GM23338 (cell line): ENCODE results near the gene CDC45.
"Not testable (repeated sequence)": the region's sequence is repeated elsewhere in the genome, so short reads cannot be mapped to it uniquely, and the experiment has no call there.

ENCODE experiments used
- EZH2 ChIP-seq: fragments of 200-600 bp; sonication (generic); IDR thresholded peaks from one replicate; pipeline ENCODE4 v1.8.0; 2017; ENCODE audit warnings: antibody characterized with exemption, mild to moderate bottlenecking, low read depth; ENCODE audit not compliant: unreplicated experiment
- EZH2phosphoT487 ChIP-seq: fragments of 200-600 bp; sonication (generic); IDR thresholded peaks from one replicate; pipeline ENCODE4 v1.8.1; 2018; ENCODE audit warnings: antibody characterized with exemption; ENCODE audit not compliant: unreplicated experiment
- POLR2AphosphoS5 ChIP-seq: IDR thresholded peaks from 2 replicates; pipeline ENCODE4 v1.6.1; 2016; ENCODE audit warnings: antibody characterized with exemption, low read depth

DNA sequence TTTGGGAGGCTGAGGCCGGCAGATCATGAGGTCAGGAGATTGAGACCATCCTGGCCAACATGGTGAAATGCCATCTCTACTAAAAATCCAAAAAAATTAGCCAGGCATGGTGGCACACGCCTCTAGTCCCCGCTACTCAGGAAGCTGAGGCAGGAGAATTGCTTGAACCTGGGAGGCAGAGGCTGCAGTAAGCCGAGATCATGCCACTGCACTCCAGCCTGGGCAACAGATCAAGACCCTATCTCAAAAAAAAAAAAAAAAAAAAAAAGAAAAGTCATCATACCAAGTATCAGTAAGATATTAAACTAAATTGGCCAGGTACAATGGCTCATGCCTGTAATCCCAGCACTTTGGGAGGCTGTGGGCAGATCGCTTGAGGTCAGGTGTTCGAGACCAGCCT, 51.6 kb downstream of the CDC45 start:
- TF ChIP-seq POLR2AphosphoS5, EZH2, EZH2phosphoT487: not testable (repeated sequence)
